Body of pancreas (tissue), 4 donors: ENCODE results near the gene DHRS12. TPM values are rescaled to one million over a fixed set of nuclear protein-coding genes. Genes with fewer than 3 reads are reported as not detected.

Experiments
- ATAC-seq: fragments of 150-250 bp; one replicate; pipeline ENCODE4 v1.9.1; 2016
- DNase-seq, 4 donors: peaks; one replicate each; pipeline ENCODE4 v3.0.0-alpha.2; 2019
- H3K27ac ChIP-seq, 4 donors: fragments of 200-600 bp; sonication (generic); 1 replicate in 3 of 4; 2 replicates in 1 of 4; pipeline versions ENCODE4 v1.5.1 to v1.6.1; 2016 to 2019; ENCODE audit warnings: mild to moderate bottlenecking in 1 of 4, mixed read lengths in 1 of 4, moderate library complexity in 1 of 4
- H3K27me3 ChIP-seq, 2 donors: fragments of 200-600 bp; sonication (generic); one replicate each; pipeline ENCODE4 v1.6.0; 2016; ENCODE audit warnings: mild to moderate bottlenecking in 1 of 2
- H3K36me3 ChIP-seq, 2 donors: fragments of 200-600 bp; sonication (generic); replicated peaks in 1 of 2; 2 replicates each; pipeline ENCODE4 v1.5.1; 2016; ENCODE audit warnings: low read depth in 2 of 2; ENCODE audit not compliant: insufficient read depth in 1 of 2
- H3K4me1 ChIP-seq: fragments of 200-600 bp; sonication (generic); one replicate; pipeline ENCODE4 v1.6.0; 2016
- H3K4me3 ChIP-seq, 2 donors: fragments of 200-600 bp; sonication (generic); 1 replicate in 1 of 2; 2 replicates in 1 of 2; pipeline ENCODE4 v1.5.1; 2016 to 2019
- H3K9me3 ChIP-seq, 3 donors: fragments of 200-600 bp; sonication (generic); 1 replicate in 2 of 3; 2 replicates in 1 of 3; pipeline ENCODE4 v1.5.1; 2016
- CTCF ChIP-seq, 7 experiments: fragments of 450-650 bp in 4 of 7; fragments of 200-600 bp in 3 of 7; sonication (generic) in 3 of 7; IDR thresholded peaks; one replicate each; pipeline ENCODE4 v1.5.1; 2016 to 2019; ENCODE audit warnings: antibody characterized with exemption in 7 of 7
- POLR2A ChIP-seq, 3 donors: fragments of 450-650 bp; IDR thresholded peaks; one replicate each; pipeline ENCODE4 v1.6.1; 2016; ENCODE audit warnings: antibody characterized with exemption in 3 of 3, mild to moderate bottlenecking in 2 of 3
- WGBS, 2 donors: methylation state at CpG; one replicate each; pipeline ENCODE4 v1.1.5; 2017; 5-methylcytosine and 5-hydroxymethylcytosine counted together
- intact Hi-C: fragments of 100-400 bp; cut with DNase I; formaldehyde crosslinking; loops from one replicate; pipeline ENCODE4 v1.15.1; 2023
- total RNA-seq, 2 donors: library from RNA; depleted of rRNA; stranded (reverse); fragments of >200 nt; gene quantifications; one replicate each; pipeline ENCODE4 v1.1.0, GENCODE V29; 2016

DHRS12 gene
- total RNA-seq, 2 donors from 2014 or later, result 4.0 to 38.7 TPM

- intact Hi-C loops, result no loop called here
- DNase-seq, result no peak
Measured at GRCh38 chr13:51768378-51768921, 35.5 kb downstream of the DHRS12 start.

GRCh38 chr13:51767100-51767499 is 36.9 kb downstream of the DHRS12 start:
- H3K4me1 ChIP-seq, result peaks cover 84% of the 10 kb centered on the region

More at GRCh38 chr13:51768378-51768921, 35.5 kb downstream of the DHRS12 start:
- no peaks in the 10 kb centered on the region for H3K27me3 ChIP-seq
- H3K9me3 ChIP-seq, result no peaks in the 10 kb centered on the region
- no peak for TF ChIP-seq CTCF (IDR thresholded peaks at IDR 0.05)
- TF ChIP-seq POLR2A (IDR thresholded peaks at IDR 0.05), result no peak
- no peak for ATAC-seq
- WGBS, 2 donors, result 81 to 82% methylated on average over 12 to 15 of the region's 15 CpGs
- no peaks in the 10 kb centered on the region for H3K36me3 ChIP-seq
- peak overlapping the region; percentile 90 to 98 (median 94) for H3K27ac ChIP-seq
- peaks cover 92% of the 10 kb centered on the region for H3K4me1 ChIP-seq
- H3K4me3 ChIP-seq, result no peak overlapping the region

GRCh38 chr13:51765142-51765515 is 38.8 kb downstream of the DHRS12 start:
- H3K9me3 ChIP-seq, result no peaks in the 10 kb centered on the region
- DNase-seq (no peak), ATAC-seq (no peak)
- peak overlapping the region; percentile 90 to 96 (median 93) for H3K27ac ChIP-seq
- H3K27me3 ChIP-seq, result no peaks in the 10 kb centered on the region
- H3K4me3 ChIP-seq, result no peak overlapping the region
- intact Hi-C loops, result no loop called here
- TF ChIP-seq POLR2A (IDR thresholded peaks at IDR 0.05) (no peak), CTCF (IDR thresholded peaks at IDR 0.05) (no peak)
- peaks cover 65% of the 10 kb centered on the region for H3K4me1 ChIP-seq
- WGBS, 2 donors, result 74 to 80% methylated on average over 3 to 4 of the region's 4 CpGs
- H3K36me3 ChIP-seq, result peaks cover 0 to 5% of the 10 kb centered on the region in 2 donors

More at GRCh38 chr13:51767100-51767499, 36.9 kb downstream of the DHRS12 start:
- Histone ChIP-seq H3K27me3 (no peaks in the 10 kb centered on the region), H3K27ac (peak overlapping the region in 3 of 4 donors; percentile 90 to 98 (median 93)), H3K4me3 (no peak overlapping the region), H3K9me3 (no peaks in the 10 kb centered on the region), H3K36me3 (no peaks in the 10 kb centered on the region)
- no peak for TF ChIP-seq POLR2A (IDR thresholded peaks at IDR 0.05)
- TF ChIP-seq CTCF (IDR thresholded peaks at IDR 0.05), result no peak
- DNase-seq, result no peak
- intact Hi-C loops, result no loop called here
- no peak for ATAC-seq
- WGBS, 2 donors, result 87 to 88% methylated on average over 8 of the region's 8 CpGs

GRCh38 chr13:51764184-51765141 is 39.5 kb downstream of the DHRS12 start:
- H3K4me1 ChIP-seq, result peaks cover 58% of the 10 kb centered on the region
- intact Hi-C loops, result no loop called here
- peak in 4 of 7 experiments; percentile 4 to 31 (median 22) for TF ChIP-seq CTCF (IDR thresholded peaks at IDR 0.05)
- TF ChIP-seq POLR2A (IDR thresholded peaks at IDR 0.05), result peak; percentile 27 to 72 (median 59)
- H3K36me3 ChIP-seq, result peaks cover 0 to 5% of the 10 kb centered on the region in 2 donors
- peak overlapping the region; percentile 90 to 96 (median 93) for H3K27ac ChIP-seq
- no peaks in the 10 kb centered on the region for H3K27me3 ChIP-seq
- no peak overlapping the region for H3K4me3 ChIP-seq
- DNase-seq, result peak; percentile 81 to 92 (median 90)
- peak; percentile 89 for ATAC-seq
- 22 to 30% methylated on average over 11 to 12 of the region's 12 CpGs for WGBS, 2 donors
- no peaks in the 10 kb centered on the region for H3K9me3 ChIP-seq
